ENCODE measurements around the gene ZBTB49. TPM values are rescaled to one million over a fixed set of nuclear protein-coding genes. Genes with fewer than 3 reads are reported as not detected.
"Not testable (repeated sequence)": the region's sequence is repeated elsewhere in the genome, so short reads cannot be mapped to it uniquely, and the experiment has no call there.

The ZBTB49 gene
- 3.7 and 5.0 TPM in 2 replicates for total RNA-seq (2014; rRNA removed; shearing (Covaris generic))

- peak; percentile 95 for DNase-seq (ENCODE audit: low read depth)
Measured at GRCh38 chr4:4289941-4290850, at the start of gene ZBTB49, which contains the start of gene LYAR. Gene ZBTB49, plus strand, starts transcription at chr4:4290251. Its CDS starts 9,695 bp downstream, at chr4:4299946. Gene LYAR, minus strand, starts transcription at chr4:4290154. Its CDS starts 6,412 bp downstream, at chr4:4283742.

GRCh38 chr4:4245172-4245571 is 44.9 kb upstream of the ZBTB49 start:
- DNase-seq (ENCODE audit: low read depth): no peak

- DNase-seq (ENCODE audit: low read depth): no peak
Measured at GRCh38 chr4:4247696-4248028, 42.4 kb upstream of the ZBTB49 start.

GRCh38 chr4:4248029-4248884 is 41.8 kb upstream of the ZBTB49 start, which contains the start of gene TMEM128:
Gene TMEM128, minus strand, starts transcription at chr4:4248223. Its CDS starts 21 bp downstream, at chr4:4248202.
- DNase-seq (ENCODE audit: low read depth): peak; percentile 95

- DNase-seq (ENCODE audit: low read depth): no peak
Measured at GRCh38 chr4:4248885-4249203, 41.2 kb upstream of the ZBTB49 start.

GRCh38 chr4:4249342-4249741 is 40.7 kb upstream of the ZBTB49 start:
- DNase-seq (ENCODE audit: low read depth): not testable (repeated sequence)

GRCh38 chr4:4249866-4250265 is 40.2 kb upstream of the ZBTB49 start:
- DNase-seq (ENCODE audit: low read depth): no peak

- no peak for DNase-seq (ENCODE audit: low read depth)
Measured at GRCh38 chr4:4254199-4254598, 35.9 kb upstream of the ZBTB49 start.

GRCh38 chr4:4254666-4255065 is 35.4 kb upstream of the ZBTB49 start:
- no peak for DNase-seq (ENCODE audit: low read depth)

GRCh38 chr4:4256799-4257198 is 33.3 kb upstream of the ZBTB49 start:
- DNase-seq (ENCODE audit: low read depth): no peak

- DNase-seq (ENCODE audit: low read depth): not testable (repeated sequence)
Measured at GRCh38 chr4:4257705-4258104, 32.3 kb upstream of the ZBTB49 start.

GRCh38 chr4:4259484-4260100 is 30.5 kb upstream of the ZBTB49 start:
- no peak for DNase-seq (ENCODE audit: low read depth)

GRCh38 chr4:4260185-4260751 is 29.8 kb upstream of the ZBTB49 start:
- peak; percentile 37 for DNase-seq (ENCODE audit: low read depth)

GRCh38 chr4:4267981-4268380 is 22.1 kb upstream of the ZBTB49 start:
- peak; percentile 39 for DNase-seq (ENCODE audit: low read depth)

- no peak for DNase-seq (ENCODE audit: low read depth)
Measured at GRCh38 chr4:4268776-4269175, 21.3 kb upstream of the ZBTB49 start.

- DNase-seq (ENCODE audit: low read depth): no peak
Measured at GRCh38 chr4:4269331-4269731, 20.7 kb upstream of the ZBTB49 start.

GRCh38 chr4:4269856-4270255 is 20.2 kb upstream of the ZBTB49 start:
- peak; percentile 57 for DNase-seq (ENCODE audit: low read depth)

- DNase-seq (ENCODE audit: low read depth): peak; percentile 25
Measured at GRCh38 chr4:4270529-4270928, 19.5 kb upstream of the ZBTB49 start.

- no peak for DNase-seq (ENCODE audit: low read depth)
Measured at GRCh38 chr4:4271912-4272311, 18.1 kb upstream of the ZBTB49 start.

GRCh38 chr4:4274226-4274625 is 15.8 kb upstream of the ZBTB49 start:
- no peak for DNase-seq (ENCODE audit: low read depth)

- no peak for DNase-seq (ENCODE audit: low read depth)
Measured at GRCh38 chr4:4277531-4277930, 12.5 kb upstream of the ZBTB49 start.

GRCh38 chr4:4281787-4282186 is 8.3 kb upstream of the ZBTB49 start:
- DNase-seq (ENCODE audit: low read depth): no peak
